ENCODE data around the gene ADAMTSL3. TPM values are rescaled to one million over a fixed set of nuclear protein-coding genes. Genes with fewer than 3 reads are reported as not detected.

The ADAMTSL3 gene
- total and polyA plus RNA-seq, 2 of the 8 experiments (the other 6 are each of a cell fraction or from before 2014, with no cell fraction given), result 0.35 to 1.4 TPM

DNA sequence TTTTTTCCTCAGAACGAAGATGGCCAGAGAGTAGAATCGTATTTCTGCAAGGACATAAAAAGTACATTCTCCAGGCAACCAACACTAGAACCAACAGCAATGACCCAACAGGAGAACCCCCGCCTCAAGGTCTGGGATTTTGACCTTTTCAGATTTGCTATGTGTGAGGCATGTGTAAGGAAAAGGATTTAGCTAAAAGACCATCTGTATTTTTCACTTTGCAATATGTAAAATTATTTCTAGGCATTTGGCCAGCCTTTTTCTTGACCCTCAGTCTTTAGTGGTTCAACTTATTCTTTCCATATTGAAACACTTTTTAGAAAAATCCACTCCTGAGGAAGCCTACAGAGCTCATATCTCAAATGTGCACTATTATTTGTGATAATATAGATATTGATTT lies 362.4 kb downstream of the ADAMTSL3 start (continued):
- TF ChIP-seq, protein P1, sequence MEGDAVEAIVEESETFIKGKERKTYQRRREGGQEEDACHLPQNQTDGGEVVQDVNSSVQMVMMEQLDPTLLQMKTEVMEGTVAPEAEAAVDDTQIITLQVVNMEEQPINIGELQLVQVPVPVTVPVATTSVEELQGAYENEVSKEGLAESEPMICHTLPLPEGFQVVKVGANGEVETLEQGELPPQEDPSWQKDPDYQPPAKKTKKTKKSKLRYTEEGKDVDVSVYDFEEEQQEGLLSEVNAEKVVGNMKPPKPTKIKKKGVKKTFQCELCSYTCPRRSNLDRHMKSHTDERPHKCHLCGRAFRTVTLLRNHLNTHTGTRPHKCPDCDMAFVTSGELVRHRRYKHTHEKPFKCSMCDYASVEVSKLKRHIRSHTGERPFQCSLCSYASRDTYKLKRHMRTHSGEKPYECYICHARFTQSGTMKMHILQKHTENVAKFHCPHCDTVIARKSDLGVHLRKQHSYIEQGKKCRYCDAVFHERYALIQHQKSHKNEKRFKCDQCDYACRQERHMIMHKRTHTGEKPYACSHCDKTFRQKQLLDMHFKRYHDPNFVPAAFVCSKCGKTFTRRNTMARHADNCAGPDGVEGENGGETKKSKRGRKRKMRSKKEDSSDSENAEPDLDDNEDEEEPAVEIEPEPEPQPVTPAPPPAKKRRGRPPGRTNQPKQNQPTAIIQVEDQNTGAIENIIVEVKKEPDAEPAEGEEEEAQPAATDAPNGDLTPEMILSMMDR (IDR thresholded peaks at IDR 0.05; ENCODE audit: control extremely low read depth in 1 of 3, insufficient read depth in 1 of 3, low read depth in 1 of 3, low read length in 3 of 3), result no peak
